ENCODE results near the gene RNF150.

RNF150 gene

GRCh38 chr4:140945106-140945505, 188.2 kb downstream of the RNF150 start:
- Histone ChIP-seq H3K27me3 (ENCODE audit: low read depth, low read length) (no peaks in the 10 kb centered on the region), H3K9ac (ENCODE audit: low read length) (no peak overlapping the region), H2AFZ (ENCODE audit: low read depth, low read length) (no peak overlapping the region), H3K36me3 (replicated peaks; ENCODE audit: low read depth, low read length) (no peaks in the 10 kb centered on the region), H4K20me1 (ENCODE audit: insufficient read depth, low read length) (no peaks in the 10 kb centered on the region), H3K4me3 (ENCODE audit: low read length) (no peak overlapping the region), H3K79me2 (ENCODE audit: low read length) (no peaks in the 10 kb centered on the region), H3K4me2 (ENCODE audit: low read length) (no peak overlapping the region), H3K27ac (ENCODE audit: low read length) (no peak overlapping the region), H3K9me3 (ENCODE audit: insufficient read depth, low read length) (no peaks in the 10 kb centered on the region), H3K4me1 (ENCODE audit: low read length) (no peaks in the 10 kb centered on the region)
- TF ChIP-seq EZH2phosphoT487 (IDR thresholded peaks at IDR 0.05; ENCODE audit: low read depth): no peak
- no peak for TF ChIP-seq CTCF (IDR thresholded peaks at IDR 0.05; ENCODE audit: low read depth, low read length)

- H3K79me2 ChIP-seq (ENCODE audit: low read length): no peaks in the 10 kb centered on the region
- no peak overlapping the region for H3K9ac ChIP-seq (ENCODE audit: low read length)
- TF ChIP-seq CTCF (IDR thresholded peaks at IDR 0.05; ENCODE audit: low read depth, low read length) (no peak), EZH2phosphoT487 (IDR thresholded peaks at IDR 0.05; ENCODE audit: low read depth) (no peak)
- no peak overlapping the region for H3K27ac ChIP-seq (ENCODE audit: low read length)
- H3K4me2 ChIP-seq (ENCODE audit: low read length): no peak overlapping the region
- no peaks in the 10 kb centered on the region for H3K27me3 ChIP-seq (ENCODE audit: low read depth, low read length)
- H2AFZ ChIP-seq (ENCODE audit: low read depth, low read length): no peak overlapping the region
- no peaks in the 10 kb centered on the region for H3K36me3 ChIP-seq (replicated peaks; ENCODE audit: low read depth, low read length)
- H3K4me3 ChIP-seq (ENCODE audit: low read length): no peak overlapping the region
- no peaks in the 10 kb centered on the region for H3K9me3 ChIP-seq (ENCODE audit: insufficient read depth, low read length)
- peaks cover 3% of the 10 kb centered on the region for H3K4me1 ChIP-seq (ENCODE audit: low read length)
- H4K20me1 ChIP-seq (ENCODE audit: insufficient read depth, low read length): no peaks in the 10 kb centered on the region
Observed at GRCh38 chr4:140944572-140944971, 188.7 kb downstream of the RNF150 start.

- Histone ChIP-seq H3K4me1 (ENCODE audit: low read length) (peaks cover 7% of the 10 kb centered on the region), H2AFZ (ENCODE audit: low read depth, low read length) (no peak overlapping the region)
Observed at GRCh38 chr4:140944199-140944515, 189.1 kb downstream of the RNF150 start.

GRCh38 chr4:140943486-140944198, 189.6 kb downstream of the RNF150 start:
- no peaks in the 10 kb centered on the region for H3K27me3 ChIP-seq (ENCODE audit: low read depth, low read length)
- TF ChIP-seq EZH2phosphoT487 (IDR thresholded peaks at IDR 0.05; ENCODE audit: low read depth): no peak

More at GRCh38 chr4:140944199-140944515, 189.1 kb downstream of the RNF150 start:
- Histone ChIP-seq H3K9me3 (ENCODE audit: insufficient read depth, low read length) (no peaks in the 10 kb centered on the region), H3K4me3 (ENCODE audit: low read length) (no peak overlapping the region), H4K20me1 (ENCODE audit: insufficient read depth, low read length) (no peaks in the 10 kb centered on the region), H3K27me3 (ENCODE audit: low read depth, low read length) (no peaks in the 10 kb centered on the region), H3K36me3 (replicated peaks; ENCODE audit: low read depth, low read length) (no peaks in the 10 kb centered on the region), H3K4me2 (ENCODE audit: low read length) (no peak overlapping the region), H3K27ac (ENCODE audit: low read length) (no peak overlapping the region), H3K79me2 (ENCODE audit: low read length) (no peaks in the 10 kb centered on the region), H3K9ac (ENCODE audit: low read length) (no peak overlapping the region)
- TF ChIP-seq EZH2phosphoT487 (IDR thresholded peaks at IDR 0.05; ENCODE audit: low read depth): no peak
- no peak for TF ChIP-seq CTCF (IDR thresholded peaks at IDR 0.05; ENCODE audit: low read depth, low read length)

More at GRCh38 chr4:140943486-140944198, 189.6 kb downstream of the RNF150 start:
- Histone ChIP-seq H3K9ac (ENCODE audit: low read length) (no peak overlapping the region), H3K4me2 (ENCODE audit: low read length) (no peak overlapping the region), H3K36me3 (replicated peaks; ENCODE audit: low read depth, low read length) (no peaks in the 10 kb centered on the region), H3K4me1 (ENCODE audit: low read length) (peaks cover 12% of the 10 kb centered on the region), H3K27ac (ENCODE audit: low read length) (no peak overlapping the region), H3K9me3 (ENCODE audit: insufficient read depth, low read length) (no peaks in the 10 kb centered on the region), H3K79me2 (ENCODE audit: low read length) (no peaks in the 10 kb centered on the region), H2AFZ (ENCODE audit: low read depth, low read length) (no peak overlapping the region), H4K20me1 (ENCODE audit: insufficient read depth, low read length) (no peaks in the 10 kb centered on the region), H3K4me3 (ENCODE audit: low read length) (no peak overlapping the region)

All from OCI-LY3 (cell line).